Tibial artery (tissue), 4 donors: ENCODE results near the gene UBE2F.

Experiments
- DNase-seq, 2 donors: peaks; one replicate each; pipeline ENCODE4 v3.0.0-alpha.2; 2019
- H3K27ac ChIP-seq, 2 donors: fragments of 200-600 bp; sonication (generic) in 1 of 2; 1 replicate in 1 of 2; 2 replicates in 1 of 2; pipeline ENCODE4 v1.5.1; 2018 to 2019; ENCODE audit warnings: mild to moderate bottlenecking in 1 of 2
- H3K27me3 ChIP-seq, 2 donors: fragments of 200-600 bp; sonication (generic) in 1 of 2; one replicate each; pipeline versions ENCODE4 v1.5.1 to v1.6.0; 2016 to 2019
- H3K36me3 ChIP-seq, 3 donors: fragments of 200-600 bp; sonication (generic) in 2 of 3; one replicate each; pipeline ENCODE4 v1.5.1; 2016 to 2019; ENCODE audit warnings: mild to moderate bottlenecking in 2 of 3
- H3K4me1 ChIP-seq, 4 donors: fragments of 200-600 bp; sonication (generic) in 2 of 4; 1 replicate in 3 of 4; 2 replicates in 1 of 4; pipeline ENCODE4 v1.5.1; 2016 to 2019
- H3K4me3 ChIP-seq, 2 donors: fragments of 200-600 bp; sonication (generic) in 1 of 2; 1 replicate in 1 of 2; 2 replicates in 1 of 2; pipeline ENCODE4 v1.5.1; 2018 to 2019; ENCODE audit warnings: mild to moderate bottlenecking in 2 of 2
- H3K9me3 ChIP-seq, 3 donors: fragments of 200-600 bp; sonication (generic) in 1 of 3; one replicate each; pipeline ENCODE4 v1.5.1; 2016 to 2019
- CTCF ChIP-seq, 2 experiments: fragments of 200-600 bp in 1 of 2; fragments of 450-650 bp in 1 of 2; IDR thresholded peaks; one replicate each; pipeline ENCODE4 v1.5.1; 2017 to 2019; ENCODE audit warnings: antibody characterized with exemption in 2 of 2, mild to moderate bottlenecking in 1 of 2, moderate library complexity in 1 of 2
- intact Hi-C: fragments of 100-400 bp; cut with DNase I; formaldehyde crosslinking; loops from one replicate; pipeline ENCODE4 v1.15.0; 2023; ENCODE audit warnings: low total_unique reads

The UBE2F gene

DNA sequence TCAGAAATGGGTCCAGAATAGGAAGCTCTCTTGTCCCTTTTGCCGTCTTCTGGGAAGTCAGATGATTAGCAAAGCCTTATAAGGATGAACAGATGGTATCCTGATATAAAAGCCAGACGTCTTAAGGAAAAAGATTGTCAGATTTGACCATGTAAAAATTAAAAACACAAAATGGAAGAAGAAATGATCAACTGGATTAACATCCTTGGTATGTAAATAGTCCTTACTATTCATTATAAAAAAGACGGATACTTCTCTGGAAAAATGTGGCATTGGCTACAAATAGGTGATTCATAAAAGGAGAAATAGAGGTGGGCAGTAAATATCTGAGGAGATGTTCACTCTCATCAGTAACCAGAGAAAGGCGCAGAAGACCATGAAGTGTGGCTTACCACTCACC is 60.2 kb downstream of the UBE2F start:
- H3K4me1 ChIP-seq = no peaks in the 10 kb centered on the region
- H3K27ac ChIP-seq = no peak overlapping the region
- intact Hi-C loops = no loop called here
- H3K36me3 ChIP-seq = peaks cover 22 to 42% (median 37%) of the 10 kb centered on the region in 3 donors
- no peak for DNase-seq
- H3K9me3 ChIP-seq = no peaks in the 10 kb centered on the region
- H3K4me3 ChIP-seq = no peak overlapping the region
- H3K27me3 ChIP-seq = no peaks in the 10 kb centered on the region
- TF ChIP-seq CTCF (IDR thresholded peaks at IDR 0.05) = no peak

GRCh38 chr2:238027591-238028415 is 61.0 kb downstream of the UBE2F start:
- TF ChIP-seq CTCF (IDR thresholded peaks at IDR 0.05) = no peak
- H3K4me1 ChIP-seq = no peaks in the 10 kb centered on the region
- no peak overlapping the region for H3K4me3 ChIP-seq
- H3K27ac ChIP-seq = no peak overlapping the region
- no peak for DNase-seq
- intact Hi-C loops = no loop called here
- peaks cover 22 to 50% (median 44%) of the 10 kb centered on the region in 3 donors for H3K36me3 ChIP-seq
- H3K27me3 ChIP-seq = no peaks in the 10 kb centered on the region
- H3K9me3 ChIP-seq = no peaks in the 10 kb centered on the region

DNA sequence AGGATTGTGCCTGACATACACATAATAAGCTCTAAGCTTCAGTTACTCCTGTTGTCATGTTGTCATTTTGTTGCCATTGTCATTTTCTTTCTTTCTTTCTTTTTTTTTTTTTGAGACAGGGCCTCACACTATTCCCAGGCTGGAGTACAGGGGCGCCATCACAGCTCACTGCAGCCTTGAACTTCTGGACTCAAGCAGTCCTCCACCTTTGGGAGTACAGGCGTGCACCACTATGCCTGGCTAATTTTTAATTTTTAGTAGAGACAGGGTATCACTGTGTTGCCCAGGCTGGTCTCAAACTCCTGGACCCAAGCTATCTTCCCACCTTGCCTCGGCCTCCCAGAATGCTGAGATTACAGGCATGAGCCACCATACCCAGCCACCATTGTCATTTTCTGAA is 63.0 kb downstream of the UBE2F start:
- TF ChIP-seq CTCF (IDR thresholded peaks at IDR 0.05) = no peak
- H3K27ac ChIP-seq = no peak overlapping the region
- H3K9me3 ChIP-seq = no peaks in the 10 kb centered on the region
- DNase-seq = no peak
- H3K4me1 ChIP-seq = no peaks in the 10 kb centered on the region
- intact Hi-C loops = no loop called here
- H3K36me3 ChIP-seq = peaks cover 33 to 64% (median 55%) of the 10 kb centered on the region in 3 donors
- no peaks in the 10 kb centered on the region for H3K27me3 ChIP-seq
- no peak overlapping the region for H3K4me3 ChIP-seq

- H3K4me1 ChIP-seq = no peaks in the 10 kb centered on the region
- H3K9me3 ChIP-seq = no peaks in the 10 kb centered on the region
- no peak for TF ChIP-seq CTCF (IDR thresholded peaks at IDR 0.05)
- no peak overlapping the region for H3K4me3 ChIP-seq
- H3K36me3 ChIP-seq = peaks cover 33 to 62% (median 55%) of the 10 kb centered on the region in 3 donors
- DNase-seq = no peak
- intact Hi-C loops = no loop called here
- no peak overlapping the region for H3K27ac ChIP-seq
- no peaks in the 10 kb centered on the region for H3K27me3 ChIP-seq
Measured at GRCh38 chr2:238030422-238031155, 63.8 kb downstream of the UBE2F start.

GRCh38 chr2:238031751-238032150 is 64.9 kb downstream of the UBE2F start:
- TF ChIP-seq CTCF (IDR thresholded peaks at IDR 0.05) = no peak
- peaks cover 41 to 63% (median 61%) of the 10 kb centered on the region in 3 donors for H3K36me3 ChIP-seq
- no peaks in the 10 kb centered on the region for H3K9me3 ChIP-seq
- no peak overlapping the region for H3K27ac ChIP-seq
- H3K4me3 ChIP-seq = no peak overlapping the region
- H3K27me3 ChIP-seq = no peaks in the 10 kb centered on the region
- H3K4me1 ChIP-seq = no peaks in the 10 kb centered on the region
- intact Hi-C loops = no loop called here
- DNase-seq = no peak
